NCI-H446 treated with DMSO at 0.1 percent for 48 hours (cell line): Measurements from ENCODE around the gene KRTAP4-12.
"Not testable (repeated sequence)": the region's sequence is repeated elsewhere in the genome, so short reads cannot be mapped to it uniquely, and the experiment has no call there.

Source experiments
- DNase-seq: peaks from one replicate; lab custom pipeline; 2025; lab: John Stamatoyannopoulos, UW

The KRTAP4-12 gene

DNA sequence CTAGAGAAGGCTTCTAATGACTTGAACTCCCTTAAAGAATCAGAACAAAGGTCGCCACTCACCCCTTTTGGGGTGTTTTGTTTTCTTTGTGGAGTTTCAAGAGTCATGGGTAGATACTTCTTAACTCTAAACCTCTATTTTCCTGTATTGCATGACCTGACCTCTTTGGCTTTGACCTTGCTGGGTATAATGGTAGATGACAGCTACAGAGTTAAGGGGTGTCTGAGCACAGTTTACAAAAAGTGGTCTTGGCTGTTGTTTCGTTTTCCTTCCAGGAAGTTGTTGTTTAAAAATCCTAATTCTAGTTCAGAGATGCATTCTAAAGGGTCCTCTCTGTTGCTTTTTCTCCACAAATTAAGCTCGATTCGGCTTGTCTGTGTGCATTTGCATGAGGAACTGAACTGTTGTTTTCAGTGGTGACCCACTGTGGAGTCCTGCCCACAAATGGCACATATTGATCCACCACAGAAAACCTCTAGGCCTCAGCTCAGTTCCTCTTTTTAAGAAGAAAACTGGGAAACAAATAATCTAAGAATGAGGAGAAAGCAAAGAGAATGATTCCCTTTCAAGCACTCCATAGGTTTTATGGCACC lies 35.1 kb downstream of the KRTAP4-12 start:
- DNase-seq, result not testable (repeated sequence)

DNA sequence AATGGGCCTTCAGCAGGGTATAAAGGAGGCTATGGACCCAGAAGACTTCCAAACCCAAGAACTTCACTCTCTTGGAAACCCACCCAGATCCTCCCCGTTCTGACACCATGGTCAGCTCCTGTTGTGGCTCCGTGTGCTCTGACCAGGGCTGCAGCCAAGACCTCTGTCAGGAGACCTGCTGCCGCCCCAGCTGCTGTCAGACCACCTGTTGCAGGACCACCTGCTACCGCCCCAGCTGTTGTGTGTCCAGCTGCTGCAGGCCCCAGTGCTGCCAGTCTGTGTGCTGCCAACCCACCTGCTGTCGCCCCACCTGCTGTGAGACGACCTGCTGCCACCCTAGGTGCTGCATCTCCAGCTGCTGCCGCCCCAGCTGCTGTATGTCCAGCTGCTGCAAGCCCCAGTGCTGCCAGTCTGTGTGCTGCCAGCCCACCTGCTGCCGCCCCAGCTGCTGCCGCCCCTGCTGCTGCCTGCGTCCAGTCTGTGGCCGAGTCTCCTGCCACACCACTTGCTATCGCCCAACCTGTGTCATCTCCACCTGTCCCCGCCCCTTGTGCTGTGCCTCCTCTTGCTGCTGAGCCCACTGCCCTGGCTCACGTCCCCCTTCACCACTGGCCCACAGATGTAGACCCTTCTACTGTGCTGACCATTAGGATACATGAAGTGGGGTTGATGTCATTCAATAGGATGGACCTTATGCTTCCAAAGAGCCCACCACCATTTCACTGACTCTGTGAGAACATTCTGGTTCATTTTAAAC lies 39.7 kb downstream of the KRTAP4-12 start, which contains the start of gene KRTAP4-7:
Gene KRTAP4-7, plus strand, starts transcription at position 51 of the 757 bp plus-strand sequence. Its CDS starts 57 bp downstream, at position 108.
- not testable (repeated sequence) for DNase-seq

DNA sequence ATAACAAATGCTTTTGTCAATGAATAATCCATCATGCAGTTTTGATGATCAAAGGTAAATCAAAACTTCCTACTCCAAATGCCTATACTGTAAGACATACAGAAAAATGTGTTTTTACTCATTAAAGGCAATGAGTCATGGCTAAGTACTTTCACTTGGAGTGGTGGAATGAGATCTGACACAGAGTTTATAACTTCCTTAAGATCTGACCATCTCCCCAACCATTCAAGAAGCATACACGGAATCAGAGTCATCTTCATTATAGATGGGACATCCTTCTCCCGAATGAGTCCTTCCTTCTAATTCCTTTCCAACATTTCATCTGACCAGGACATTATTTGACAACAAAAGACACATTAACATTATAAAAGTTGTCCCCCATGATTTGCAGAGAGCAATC lies 40.6 kb downstream of the KRTAP4-12 start:
- not testable (repeated sequence) for DNase-seq

DNA sequence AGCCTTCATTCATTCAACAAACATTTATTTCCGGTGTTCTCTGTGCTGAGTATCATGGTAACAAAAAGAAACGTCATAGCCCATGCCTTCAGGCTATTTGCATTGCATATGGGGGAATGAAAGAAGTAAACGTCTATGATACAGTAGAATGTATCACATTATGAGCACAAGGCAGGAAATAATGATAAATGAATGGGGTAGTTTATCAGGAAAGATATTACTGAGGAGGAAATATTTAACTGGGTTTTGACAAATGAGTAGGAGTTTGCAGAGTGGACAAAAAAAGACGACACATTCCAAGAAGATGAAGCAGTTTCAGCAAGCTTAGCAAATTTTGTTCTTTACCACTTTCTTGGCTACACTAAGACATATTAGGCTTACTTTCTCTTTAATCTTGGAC lies 41.4 kb downstream of the KRTAP4-12 start:
- DNase-seq, result no peak

DNA sequence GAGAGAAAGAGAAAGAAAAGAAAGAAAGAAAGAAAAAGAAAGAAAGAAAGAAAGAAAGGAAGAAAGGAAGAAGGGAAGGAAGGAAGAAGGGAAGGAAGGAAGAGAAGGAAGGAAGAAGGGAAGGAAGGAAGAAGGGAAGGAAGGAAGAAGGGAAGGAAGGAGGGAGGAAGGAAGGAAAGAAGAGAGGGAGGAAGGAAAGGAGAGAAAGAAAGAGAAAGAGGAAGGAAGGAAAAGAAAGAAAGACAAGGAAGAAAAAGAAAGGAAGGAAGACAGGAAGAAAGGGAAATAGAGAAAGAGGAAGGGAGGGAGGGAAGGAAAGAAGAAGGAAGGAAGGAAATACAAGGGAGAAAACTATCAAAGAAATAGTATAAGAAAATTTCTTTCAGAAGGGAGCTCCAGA lies 47.2 kb downstream of the KRTAP4-12 start:
- no peak for DNase-seq

DNA sequence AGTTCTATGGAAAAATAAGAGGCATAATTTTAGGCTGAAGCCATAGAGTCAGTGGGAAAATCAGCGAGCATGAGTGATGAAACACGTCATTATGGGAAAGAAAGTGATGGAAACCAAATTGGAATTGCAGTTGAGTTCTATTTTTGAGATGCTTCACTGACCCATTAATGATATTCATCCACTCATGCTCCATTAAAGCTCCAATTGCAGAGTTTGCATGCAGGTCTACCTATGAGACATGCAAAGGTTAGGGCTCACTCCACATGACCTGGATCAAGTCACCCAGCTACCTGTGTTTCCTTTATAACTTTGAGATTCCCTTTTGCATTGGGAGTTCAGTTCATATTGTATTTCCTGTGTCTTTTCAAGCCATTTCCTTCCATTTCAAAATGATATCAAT lies 50.3 kb downstream of the KRTAP4-12 start:
- DNase-seq, result no peak
